HG03064 (cell line): ENCODE measurements around the gene TBC1D13.
A peak's percentile ranks its signal among the peaks of the same experiment; 100 is the strongest.

Experiments
- ATAC-seq: cut with Tn5 transposase; IDR thresholded peaks from one replicate; pipeline ENCODE4 v1.9.1; 2021; ENCODE audit warnings: low read depth; ENCODE audit not compliant: unreplicated experiment

TBC1D13 gene

DNA sequence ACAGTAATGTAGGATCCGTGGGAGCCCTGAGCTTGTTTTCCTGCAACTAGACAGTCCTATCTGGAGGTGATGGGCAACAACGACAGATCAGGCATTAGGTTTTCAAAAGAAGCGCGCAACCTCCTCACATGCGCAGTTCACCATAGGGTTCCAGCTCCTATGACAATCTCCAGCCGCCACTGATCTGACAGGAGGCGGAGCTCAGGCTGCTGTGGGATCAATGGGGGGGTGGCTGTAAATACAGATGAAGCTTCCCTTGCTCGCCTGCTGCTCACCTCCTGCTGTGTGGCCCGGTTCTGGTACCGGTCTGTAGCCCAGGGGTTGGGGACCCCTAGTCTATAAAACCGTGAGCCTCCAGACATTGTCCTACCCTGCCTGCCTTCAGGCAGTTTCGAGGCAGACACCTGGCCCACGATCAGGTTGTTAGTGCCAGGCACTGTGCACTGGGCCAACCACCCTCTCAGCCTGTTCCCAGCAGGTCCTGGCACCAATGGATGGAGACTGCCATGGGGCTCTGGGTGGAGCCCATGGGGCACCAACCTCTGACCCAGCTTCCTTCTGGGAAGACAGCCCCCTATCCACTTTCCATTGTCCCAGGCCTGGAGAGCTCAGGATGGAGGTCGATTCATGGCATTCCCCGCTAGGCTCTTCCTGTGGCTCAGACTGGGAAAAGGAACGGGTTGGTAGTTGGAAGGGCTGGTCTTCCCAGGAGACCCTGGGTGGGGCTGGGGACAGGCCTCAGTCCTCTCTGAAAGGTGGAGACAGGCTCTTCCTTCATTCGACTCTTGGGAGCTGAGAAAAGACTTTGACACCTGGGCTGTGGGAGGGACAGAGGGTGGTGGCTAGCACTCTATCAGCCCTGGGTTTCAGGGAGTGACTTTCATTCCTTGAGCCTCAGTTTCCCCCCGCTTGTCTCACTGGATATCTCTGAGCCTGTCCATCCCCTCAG is 32.9 kb downstream of the TBC1D13 start:
- no peak for ATAC-seq

DNA sequence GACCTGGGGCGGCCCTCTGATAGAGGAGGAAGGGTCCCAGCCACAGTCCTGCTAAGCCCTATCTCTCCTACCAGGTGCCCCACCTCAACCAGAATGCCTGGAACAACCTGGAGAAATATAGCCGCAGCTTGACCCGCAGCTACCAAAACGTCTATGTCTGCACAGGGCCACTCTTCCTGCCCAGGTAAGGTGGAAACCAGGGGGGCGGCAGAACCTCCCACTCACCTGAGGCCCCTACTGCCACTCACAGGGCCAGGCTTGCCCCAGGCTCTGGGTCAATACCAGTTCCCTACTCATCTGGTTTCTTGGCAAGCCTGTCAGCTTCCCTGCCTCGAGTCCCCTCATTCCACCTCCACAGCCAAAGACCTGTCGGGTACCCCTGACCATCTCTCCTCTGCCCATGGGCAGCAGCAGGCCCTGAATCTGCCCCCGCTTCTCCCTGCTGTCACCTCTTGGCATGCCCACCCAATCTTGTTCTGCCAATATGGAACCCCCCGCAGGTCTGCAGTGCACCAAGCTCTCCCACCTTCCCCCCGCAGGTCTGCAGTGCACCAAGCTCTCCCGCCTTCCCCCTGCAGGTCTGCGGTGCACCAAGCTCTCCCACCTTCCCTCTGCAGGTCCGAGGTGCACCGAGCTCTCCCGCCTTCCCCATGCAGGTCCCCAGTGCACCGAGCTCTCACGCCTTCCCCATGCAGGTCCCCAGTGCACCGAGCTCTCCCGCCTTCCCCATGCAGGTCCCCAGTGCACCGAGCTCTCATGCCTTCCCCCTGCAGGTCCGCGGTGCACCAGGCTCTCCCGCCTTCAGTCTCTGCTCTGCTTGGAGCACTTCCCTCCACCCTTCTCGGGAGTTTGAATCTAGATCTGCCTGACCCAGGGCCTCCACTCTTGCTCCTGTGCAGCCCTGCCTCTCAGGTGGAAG is 33.9 kb downstream of the TBC1D13 start:
- no peak for ATAC-seq

DNA sequence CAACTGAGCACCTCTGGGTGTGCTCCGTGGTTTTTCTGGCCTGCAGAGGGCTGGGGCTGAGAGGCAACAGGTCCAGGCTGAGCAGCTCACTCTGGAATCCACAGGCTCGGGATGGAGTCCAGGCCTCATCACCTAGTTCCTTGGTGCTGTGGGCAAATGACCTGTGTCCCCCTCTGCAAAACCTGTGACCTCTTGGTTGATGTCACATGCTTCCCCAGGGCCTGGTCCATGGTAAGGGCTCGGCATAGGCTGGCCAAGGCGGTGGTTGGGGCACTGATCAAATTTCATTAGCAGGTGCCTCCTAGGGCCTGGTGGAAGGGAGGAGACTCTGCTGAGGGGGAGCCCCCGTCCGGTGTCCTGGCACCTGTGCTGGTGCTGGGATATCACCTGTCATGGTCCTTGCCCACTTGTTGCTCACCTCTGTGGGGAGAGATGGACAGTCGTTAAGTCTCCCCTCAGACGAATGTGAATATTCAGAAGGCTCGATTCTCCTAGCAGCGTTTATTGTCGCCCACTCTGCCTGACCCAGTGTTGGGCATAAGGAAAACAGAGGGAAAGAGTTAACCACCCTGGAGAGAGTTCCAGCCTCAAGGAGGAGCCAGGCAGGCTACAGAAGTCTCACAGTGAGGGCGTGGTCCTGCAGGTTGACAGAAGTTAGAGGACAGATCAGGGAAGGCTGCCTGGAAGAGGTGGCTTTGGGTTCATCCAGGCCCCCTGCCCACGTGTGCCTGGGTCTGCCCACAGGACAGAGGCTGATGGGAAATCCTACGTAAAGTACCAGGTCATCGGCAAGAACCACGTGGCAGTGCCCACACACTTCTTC is 34.7 kb downstream of the TBC1D13 start:
- no peak for ATAC-seq

DNA sequence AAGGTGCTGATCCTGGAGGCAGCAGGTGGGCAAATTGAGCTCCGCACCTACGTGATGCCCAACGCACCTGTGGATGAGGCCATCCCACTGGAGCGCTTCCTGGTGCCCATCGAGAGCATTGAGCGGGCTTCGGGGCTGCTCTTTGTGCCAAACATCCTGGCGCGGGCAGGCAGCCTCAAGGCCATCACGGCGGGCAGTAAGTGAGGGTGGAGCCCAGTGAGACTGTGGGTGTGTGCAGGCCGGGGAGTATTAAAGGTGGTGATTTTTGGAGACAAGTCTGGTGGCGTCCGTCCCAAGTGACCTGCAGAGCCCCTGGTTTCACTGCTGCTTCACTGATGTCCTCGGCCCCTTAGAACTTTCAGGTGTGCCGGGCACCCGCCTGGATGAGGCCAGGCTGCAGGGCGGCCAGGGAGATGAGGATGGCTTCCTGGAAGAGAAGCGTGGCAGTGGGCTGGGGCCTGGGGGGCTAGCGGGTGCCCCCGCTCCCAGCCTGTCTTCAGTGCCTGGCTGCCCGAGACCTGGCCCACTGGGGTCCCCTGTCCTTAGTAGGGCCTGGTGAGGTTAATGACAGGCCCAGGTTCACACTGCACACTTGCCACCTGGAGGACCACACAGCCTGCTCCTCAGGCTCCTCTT is 35.5 kb downstream of the TBC1D13 start:
- ATAC-seq = no peak

DNA sequence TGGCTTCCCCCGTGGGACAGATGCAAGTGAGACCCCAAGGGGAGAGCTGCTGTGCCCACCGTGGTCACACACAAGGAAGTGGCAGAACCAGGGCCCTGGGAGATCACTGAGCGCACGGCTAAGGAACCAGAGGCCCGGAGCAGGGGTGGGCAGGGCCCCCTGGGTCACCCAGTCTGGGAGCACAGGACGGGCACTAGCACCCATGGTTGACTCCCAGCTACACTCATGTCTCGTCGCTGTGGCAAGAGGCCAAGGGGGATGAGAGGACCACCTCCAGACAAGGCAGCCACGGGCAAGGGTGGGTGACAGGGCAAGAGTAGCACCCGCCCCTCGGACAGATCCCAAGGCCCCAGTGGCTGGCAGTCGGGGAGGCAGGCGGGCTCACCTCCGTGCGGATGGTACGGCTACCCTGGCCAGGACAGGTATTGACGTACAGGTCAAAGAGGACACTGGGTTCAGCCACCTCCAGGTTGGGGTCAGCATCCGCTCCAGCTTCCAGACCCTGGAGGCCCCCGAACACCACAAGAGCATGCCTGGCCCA is 36.4 kb downstream of the TBC1D13 start:
- ATAC-seq = no peak

DNA sequence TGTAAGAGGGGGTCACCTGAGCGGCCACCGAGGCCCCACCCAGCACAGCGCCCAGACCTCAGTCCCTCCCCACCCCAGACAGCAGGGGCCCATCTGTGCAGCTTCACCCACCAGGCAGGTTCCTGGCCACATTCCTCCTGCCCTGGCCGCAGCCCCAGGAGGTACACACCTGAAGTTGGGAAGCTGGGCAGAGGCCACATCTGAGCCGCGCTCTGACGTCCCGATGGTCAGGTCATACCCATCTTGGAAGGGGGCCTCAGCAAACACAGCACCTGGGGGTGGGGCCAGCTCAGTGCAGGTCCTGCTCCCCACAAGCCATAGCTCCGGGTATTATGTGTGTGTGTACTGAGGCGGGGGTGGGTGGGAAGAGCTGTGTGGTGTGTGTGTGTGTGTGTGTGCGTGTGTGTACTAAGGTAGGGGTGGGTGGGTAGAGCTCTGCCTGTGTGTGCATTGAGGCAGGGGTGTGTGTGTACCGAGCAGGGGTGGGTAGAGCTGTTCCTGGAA is 36.9 kb downstream of the TBC1D13 start:
- no peak for ATAC-seq

DNA sequence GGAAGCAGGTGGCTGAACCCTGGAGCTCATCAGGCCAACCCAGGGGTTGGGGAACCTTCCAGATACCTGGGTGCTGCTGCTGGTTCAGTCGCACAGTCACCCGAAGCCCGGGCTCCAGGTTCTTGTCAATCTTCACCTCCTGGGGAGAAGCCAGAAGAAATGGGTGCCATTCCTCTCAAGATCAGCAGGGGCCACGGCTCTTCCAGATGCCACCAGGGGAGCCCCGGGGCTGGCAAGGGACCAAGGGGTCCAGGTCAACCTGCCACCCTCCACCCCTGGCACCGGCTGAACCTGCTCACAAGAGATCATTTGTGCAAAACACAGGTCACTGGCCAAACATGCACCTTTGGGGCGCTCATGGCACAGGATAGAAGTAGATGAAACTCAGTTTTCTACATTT is 37.9 kb downstream of the TBC1D13 start:
- ATAC-seq = no peak

DNA sequence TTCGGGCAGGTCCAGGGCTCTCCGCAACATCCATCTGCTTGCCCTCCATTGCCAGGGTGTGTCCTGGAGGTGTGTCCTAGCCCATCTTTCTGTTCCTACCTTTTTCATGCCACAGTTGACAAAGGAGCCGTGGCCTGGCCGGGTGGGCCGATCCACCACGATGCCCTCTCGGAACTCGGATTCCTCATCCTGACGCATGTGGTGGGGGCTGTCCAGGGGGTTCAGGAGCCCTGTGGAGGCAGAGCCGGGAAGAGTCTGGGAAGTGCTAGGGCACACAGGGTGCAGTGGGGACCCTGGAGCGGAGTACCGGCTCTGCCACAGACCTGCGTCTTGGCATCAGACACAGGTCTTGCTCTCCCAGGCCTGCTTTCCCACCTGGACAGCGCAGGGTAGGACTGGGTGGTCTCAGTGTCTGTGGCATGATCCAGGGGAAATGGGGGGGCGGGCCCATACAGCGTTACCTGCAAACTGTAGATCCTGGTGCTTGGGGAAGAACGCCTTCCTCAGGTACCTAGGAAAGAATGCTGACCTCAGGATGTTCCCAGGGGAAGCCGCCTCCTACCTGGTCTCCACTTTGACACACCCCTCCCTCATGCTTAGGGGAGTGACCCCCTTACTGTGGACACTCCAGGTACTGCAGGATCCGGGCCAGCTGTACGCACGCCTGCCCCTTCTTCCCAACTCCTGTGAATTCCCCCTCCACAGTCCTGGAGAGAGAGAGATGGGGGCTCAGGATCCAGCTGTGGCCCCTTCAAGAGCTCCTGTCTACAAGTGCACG is 39.1 kb downstream of the TBC1D13 start:
- ATAC-seq = no peak

DNA sequence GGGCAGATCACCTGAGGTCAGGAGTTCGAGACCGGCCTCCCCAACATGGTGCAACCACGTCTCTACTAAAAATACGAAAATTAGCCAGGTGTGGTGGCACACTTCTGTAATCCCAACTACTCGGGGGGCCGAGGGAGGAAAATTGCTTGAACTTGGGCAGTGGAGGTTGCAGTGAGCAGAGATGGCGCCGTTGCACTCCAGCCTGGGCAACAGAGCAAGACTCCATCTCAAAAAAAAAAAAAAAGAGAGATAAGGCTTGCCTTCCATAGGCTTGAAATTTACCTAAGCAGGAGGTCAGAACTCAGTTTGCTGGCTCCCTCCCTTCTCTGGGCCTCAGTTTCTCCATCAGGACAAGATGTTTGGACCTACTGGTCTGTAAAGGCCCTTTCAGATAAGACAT is 41.2 kb downstream of the TBC1D13 start:
- ATAC-seq = no peak

DNA sequence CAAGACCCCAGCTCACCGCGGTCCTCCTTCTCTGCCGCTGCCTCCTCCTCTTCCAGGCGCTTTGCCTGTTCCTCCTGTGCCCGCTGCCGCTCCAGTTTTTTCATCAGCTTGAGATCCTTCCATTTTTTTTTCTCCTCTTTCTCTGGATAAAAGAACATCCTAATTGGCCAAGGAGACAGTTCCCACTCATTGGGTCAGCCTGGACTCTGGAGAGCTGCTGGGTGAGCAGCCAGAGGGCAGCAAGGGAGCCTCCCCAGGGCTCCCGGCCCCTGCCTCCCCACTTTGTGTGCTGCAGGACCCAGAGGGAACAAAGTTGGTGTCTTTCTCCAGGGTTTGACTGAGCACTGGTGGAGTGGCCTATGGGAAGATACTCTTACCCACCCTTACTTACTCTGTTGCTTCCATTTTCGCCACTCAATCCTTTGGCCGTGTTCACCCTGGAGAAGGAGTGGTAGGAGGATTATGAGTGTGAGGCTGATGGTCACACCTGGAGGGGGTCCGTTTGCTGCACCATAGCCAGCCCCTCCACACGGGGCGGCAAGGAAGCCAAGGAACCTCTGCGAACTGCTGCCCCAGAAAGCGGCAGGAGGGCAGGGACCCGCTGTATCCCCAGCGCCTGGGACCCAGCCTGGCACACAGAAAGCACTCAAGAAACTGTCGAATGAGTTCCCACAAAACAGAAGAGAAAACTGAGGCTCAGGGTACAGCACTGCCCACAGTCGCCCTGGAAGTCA is 41.8 kb downstream of the TBC1D13 start:
- peak; percentile 13 for ATAC-seq

DNA sequence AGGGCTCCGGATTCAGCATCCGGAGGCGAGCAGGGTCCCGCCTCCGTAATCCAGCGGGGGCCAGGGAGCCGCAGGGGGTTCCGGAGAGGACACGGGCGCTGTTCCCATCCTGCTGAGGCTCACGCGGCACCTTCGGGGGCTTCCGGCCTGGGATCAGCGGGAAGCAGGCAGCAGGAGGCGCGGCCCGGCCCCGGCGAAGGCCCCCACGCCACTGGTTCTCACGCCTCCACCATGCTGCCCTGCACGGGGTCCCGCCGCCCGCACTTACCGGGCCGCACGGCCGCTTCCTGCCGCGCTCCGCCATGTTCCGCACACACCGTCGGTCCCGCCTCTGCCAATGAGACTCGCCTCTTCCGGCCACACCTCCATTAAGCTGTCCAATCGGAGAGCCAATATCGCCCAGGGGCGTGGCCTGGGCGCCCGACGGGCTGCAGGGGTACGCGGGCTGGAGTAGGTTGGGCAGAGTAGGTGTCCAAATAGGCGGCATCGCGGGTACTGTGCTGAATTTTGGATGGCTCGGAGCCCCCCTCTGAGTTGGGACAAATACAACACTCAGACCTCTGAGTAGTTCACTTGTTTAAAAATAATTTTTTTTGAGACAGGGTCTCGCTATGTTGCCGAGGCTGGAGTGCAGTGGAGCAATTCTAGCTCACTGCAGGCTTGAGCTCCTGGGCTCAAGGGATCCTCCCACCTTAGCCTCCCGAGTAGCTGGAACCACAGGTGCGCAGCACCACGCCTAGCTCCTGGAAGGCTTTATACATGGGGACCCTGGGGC is 42.6 kb downstream of the TBC1D13 start, which contains the start of gene SPOUT1:
Gene SPOUT1 (minus strand): TSS at position 318 of the 775 bp plus-strand sequence. CDS start 14 bp downstream, at position 304.
- peak; percentile 84 for ATAC-seq

DNA sequence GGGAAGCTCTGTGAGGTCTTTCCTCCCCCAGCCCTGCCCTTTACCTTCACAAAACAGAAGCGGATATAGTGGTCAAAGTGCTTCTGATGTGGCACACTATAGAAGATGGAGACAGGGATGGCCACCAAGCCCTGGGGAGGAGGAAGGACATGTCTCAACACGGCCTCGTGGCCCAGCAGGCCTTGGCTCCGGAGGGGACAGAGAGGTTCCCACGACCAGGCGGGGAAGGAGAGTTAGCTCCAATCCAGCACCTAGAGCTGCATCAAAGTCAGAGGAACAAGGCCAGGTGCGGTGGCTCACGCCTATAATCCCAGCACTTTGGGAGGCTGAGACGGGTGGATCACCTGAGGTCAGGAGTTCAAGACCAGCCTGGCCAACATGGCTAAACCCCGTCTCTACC is 46.6 kb downstream of the TBC1D13 start:
- ATAC-seq = no peak

DNA sequence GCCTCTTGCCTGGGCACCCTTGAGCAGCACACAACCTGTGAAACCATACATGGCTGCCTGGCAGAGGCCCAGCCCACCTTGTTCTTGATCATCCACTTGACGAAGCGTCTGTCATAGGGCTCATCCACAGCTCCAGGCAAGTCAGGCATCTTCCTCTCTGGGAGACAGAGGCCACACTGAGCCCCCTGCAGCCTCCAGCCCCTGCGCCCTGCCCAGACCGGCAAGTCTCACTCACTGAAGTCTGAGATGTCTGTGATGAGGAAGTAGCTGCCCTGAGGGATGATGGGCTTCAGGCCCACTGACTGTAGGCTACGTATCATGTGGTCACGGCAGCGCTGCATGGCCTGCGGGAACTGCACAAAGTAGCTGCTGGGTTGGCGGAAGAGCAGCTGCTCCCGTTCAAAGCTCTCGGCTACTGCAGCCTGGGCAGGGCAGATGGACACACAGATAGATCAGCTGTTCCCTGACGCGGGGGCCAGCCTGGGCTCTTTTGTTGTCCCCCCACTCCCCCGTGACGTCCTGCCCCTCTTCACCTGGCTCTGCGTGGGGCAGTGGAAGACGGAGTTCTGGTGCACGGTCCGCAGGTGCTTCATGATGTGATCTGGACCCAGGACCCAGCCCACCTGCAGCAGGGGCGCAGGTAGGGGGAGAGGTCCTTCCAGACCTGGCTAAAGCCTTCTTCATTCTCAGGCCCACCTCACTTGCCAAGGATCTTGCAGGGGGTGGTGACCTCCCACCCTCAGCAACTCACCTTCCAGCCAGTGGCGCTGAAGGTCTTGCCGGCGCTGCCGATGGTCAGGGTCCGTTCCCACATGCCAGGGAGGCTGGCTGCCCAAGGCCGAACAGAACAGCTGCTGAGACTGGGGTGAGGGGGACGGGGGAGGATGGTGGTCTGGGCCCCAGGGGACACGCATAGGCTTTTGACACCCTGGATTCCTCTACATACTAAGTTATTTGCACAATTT is 48.5 kb downstream of the TBC1D13 start:
- ATAC-seq = no peak

DNA sequence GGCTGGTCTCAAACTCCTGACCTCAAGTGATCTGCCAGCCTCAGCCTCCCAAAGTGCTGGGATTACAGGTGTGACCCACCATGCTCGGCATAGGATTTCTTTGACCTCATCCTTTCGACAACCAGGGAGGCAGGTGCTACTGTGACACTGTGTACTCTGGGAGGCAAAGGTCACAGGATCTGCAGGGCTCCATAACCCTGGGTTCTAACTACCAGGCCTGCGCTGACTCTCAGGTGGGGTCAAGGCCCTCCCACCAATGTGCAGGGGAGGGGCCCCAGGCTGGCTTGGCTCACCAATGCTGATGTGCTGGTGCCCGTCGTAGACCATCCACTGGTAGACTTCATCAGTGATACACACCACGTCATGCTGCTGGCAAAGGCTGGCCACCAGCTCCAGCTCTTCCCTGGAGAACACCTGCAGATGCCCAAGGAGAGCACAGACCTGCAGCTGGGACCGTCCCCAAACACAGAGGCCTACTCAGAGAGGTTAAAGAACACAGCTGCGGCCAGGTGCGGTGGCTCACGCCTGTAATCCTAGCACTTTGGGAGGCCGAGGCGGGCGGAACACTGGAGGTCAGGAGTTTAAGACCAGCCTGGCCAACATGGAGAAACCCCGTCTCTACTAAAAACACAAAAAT is 49.6 kb downstream of the TBC1D13 start:
- no peak for ATAC-seq

DNA sequence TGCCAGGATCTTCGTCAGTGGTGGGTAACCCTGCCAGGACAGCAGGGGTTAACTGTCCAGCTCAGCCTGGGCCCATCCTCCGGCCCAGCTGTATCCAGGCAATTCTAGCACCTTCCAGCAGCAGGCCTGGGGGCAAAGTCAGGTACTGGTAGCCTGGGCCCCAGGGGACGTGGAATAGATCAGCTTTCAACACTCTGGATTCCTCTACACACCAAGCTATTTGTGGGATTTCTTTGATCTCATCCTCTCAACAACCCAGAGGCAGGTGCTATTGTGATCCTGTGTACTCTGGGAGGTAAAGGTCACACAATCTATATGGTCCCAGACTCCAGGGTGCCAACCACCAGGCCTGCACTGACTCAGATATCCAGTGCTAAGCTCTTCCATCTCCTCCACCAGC is 51.3 kb downstream of the TBC1D13 start:
- no peak for ATAC-seq

DNA sequence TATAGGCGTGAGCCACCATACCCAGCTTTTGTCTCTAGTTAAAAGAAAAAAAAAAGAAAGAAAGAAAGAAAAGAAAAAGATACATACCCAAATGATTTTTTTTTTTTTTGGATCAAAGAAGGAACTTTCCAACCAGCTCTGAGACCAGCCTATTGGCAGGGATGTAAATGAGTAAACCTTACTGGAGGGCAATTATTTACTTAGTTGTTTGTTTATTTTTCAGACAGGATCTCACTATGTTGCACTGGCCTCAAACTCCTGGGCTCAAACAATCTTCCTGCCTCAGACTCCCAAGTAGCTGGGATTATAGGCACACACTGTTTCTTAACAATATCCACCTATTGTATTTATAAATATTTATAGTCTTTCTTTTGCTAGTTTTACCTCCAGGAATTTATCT is 53.5 kb downstream of the TBC1D13 start:
- ATAC-seq = no peak
